Putamen (tissue), 1 donor: ENCODE data around the gene TAF8.

Source experiments
- DNase-seq: peaks from one replicate; pipeline ENCODE4 v3.0.0-alpha.2; 2016; ENCODE audit warnings: low spot score

The TAF8 gene

GRCh38 chr6:42059743-42060142 is 9.4 kb downstream of the TAF8 start:
- no peak for DNase-seq

GRCh38 chr6:42066156-42066675 is 15.9 kb downstream of the TAF8 start:
- DNase-seq, result no peak

DNA sequence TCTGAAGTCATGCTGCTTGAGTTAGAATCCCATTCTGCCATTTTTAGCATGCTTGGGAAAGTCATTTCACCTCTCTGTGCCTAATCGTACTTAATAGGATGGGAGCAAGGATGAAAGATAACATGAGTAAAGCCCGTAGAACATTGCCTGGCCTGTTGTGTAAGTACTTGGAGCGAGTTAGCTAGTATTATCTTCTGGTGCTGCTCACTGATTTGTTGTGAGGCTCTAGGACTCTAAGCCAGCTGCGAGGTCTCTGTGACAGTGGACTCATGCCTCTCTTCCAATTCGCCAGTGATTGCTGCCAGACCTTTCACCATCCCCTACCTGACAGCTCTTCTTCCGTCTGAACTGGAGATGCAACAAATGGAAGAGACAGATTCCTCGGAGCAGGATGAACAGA is 17.8 kb downstream of the TAF8 start:
- no peak for DNase-seq

- no peak for DNase-seq
Measured at GRCh38 chr6:42068872-42069522, 18.7 kb downstream of the TAF8 start.

DNA sequence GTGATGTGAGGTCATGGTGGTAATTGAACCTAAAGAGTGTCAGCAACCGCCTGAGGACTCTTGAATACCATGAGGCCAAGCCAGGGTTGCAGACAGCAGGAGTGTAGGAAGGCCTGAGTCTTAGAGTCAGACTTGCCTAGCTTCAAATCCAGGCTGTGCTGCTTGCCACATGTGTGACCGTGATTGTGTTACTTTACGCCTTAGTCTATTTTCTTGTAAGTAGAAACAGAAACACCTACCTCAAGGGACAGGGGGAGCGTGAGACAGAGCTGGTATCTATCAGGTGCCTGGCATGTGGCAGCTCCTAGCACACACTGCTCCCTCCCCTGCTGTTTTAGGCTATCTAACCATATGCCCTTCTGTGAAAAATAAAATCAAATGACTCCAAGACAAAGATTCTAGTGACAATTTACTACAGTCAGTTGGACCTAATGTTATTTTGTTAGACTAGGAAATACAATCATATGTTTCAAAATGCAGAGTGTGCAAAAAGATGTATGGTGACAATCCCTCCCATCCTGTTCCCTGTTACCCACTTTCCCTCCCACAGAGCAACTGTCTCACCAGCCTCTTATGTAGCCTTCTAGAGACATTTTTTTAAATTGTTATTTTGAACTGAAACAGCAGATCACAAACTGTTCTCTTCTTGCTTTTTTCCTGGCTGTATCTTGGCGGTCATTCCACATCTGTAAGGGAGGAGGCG is 21.7 kb downstream of the TAF8 start:
- DNase-seq, result no peak

- DNase-seq, result no peak
Measured at GRCh38 chr6:42073287-42073686, 23.0 kb downstream of the TAF8 start.

DNA sequence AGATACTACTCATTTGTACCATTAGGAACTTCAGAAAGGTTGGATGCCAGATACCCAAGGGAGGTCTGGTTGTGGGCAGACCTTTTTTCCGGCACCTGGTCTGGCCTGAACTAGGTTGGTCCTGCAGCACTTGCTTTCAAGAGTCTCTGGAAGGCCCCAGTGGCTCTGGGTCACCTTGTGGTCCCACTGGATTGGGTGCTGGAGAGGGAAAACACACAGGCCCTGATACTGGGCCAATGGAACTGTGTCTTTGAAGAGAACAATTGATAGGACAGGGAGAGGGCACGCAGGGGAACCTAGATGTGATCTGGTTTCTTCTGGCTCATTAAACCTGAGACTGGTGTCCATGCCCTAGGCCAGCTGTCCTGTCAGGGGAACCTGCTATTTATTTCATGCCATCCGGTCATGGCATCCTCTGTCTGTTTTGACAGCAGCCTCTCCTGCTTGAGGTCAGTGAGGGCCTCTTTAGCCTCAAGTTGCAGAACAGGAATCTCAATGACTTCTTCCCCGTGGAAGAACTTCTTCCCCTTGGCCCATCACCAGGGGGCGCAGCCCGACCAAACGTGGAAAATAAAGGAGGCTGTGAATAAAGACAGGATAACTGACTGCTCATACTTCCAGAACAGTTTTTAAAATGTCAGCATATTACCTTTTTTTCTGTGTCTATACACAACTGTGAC is 25.0 kb downstream of the TAF8 start:
- DNase-seq, result no peak

GRCh38 chr6:42078386-42078785 is 28.1 kb downstream of the TAF8 start:
- no peak for DNase-seq

GRCh38 chr6:42079941-42080464 is 29.7 kb downstream of the TAF8 start:
- DNase-seq, result no peak

GRCh38 chr6:42083530-42083929 is 33.2 kb downstream of the TAF8 start:
- DNase-seq, result no peak

- DNase-seq, result no peak
Measured at GRCh38 chr6:42084889-42085288, 34.6 kb downstream of the TAF8 start.

DNA sequence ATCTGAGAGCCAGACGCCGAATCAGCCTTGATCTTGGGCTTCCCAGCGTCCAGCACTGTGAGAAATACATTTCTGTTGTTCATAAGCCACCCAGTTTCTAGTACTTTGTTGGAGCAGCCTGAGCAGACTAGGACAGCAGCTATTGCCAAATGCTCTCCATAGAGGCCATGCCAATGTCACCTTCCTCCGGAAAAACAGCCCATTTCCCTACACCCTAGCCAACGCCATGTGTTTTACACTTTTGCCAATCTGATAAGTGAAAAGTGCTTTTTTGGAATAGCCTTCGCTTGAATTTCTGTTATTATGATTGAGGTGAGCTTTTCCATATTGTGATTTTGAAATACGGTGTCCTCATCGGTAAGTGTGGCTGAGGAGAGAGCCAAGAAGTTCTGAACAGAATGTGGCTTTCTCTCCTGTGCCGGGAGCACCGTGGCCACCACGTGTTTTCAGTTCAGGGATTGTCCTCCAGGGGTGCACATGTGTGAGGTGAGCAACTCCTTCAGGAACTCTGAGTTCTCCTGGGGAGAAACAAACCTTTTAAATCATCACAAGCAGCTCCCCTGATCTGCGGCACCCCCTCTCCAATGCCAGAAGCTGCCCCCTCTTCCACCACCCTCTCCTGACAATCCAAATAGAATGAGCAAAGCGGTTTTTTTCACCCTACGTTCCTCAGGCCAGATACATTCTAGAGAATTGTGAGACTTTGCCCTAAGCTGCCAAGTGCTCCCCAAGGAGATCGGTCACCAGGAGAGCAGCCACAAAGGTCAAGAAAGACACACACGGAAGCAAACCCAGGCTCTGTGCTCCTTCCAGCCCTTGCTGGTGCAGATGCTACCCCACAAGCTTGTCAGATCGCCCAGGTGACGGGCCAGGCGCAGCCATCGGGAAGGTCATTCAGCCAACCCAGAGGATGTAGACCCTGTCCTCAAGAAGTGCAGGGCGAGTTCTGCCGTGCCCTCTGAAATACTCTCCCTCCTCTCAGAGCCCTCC is 36.0 kb downstream of the TAF8 start:
- DNase-seq, result no peak

GRCh38 chr6:42088101-42088591 is 37.8 kb downstream of the TAF8 start:
- DNase-seq, result no peak

GRCh38 chr6:42090819-42091717 is 40.7 kb downstream of the TAF8 start:
- no peak for DNase-seq

GRCh38 chr6:42091718-42092023 is 41.3 kb downstream of the TAF8 start:
- DNase-seq, result no peak

DNA sequence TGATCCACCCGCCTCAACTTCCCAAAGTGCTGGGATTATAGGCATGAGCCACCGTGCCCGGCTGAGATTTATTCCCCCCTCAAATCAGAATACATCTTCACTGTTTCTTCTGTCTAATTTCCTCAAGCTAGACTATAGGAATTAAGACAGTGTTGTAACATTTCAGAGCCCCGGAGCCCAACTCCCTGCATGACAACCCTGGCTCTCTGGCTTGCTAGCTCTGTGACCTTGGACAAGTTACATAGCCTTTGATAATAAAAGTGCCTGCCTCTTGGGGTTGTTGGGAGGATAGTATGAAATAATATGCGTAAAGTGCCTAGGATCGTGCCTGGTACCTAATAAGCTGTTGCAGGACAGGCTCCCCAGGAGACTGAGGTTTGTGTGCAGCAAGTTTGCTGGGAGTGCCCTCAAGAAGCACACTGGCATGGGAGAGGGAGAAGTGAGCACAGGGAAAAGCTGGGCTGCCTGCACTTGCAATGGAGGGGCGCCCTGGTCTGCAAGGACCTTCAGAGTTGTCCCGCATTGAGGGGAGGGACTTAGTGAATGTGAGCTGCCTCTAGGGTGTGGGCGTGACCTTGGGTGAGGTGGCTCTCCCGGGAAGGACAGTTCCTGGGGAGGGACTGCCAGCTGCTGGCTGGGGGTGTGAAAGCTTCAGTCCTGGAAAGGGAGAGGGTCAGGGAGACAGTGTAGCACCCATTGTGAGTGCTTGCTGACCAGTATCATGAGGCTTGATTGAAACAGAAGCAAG is 43.4 kb downstream of the TAF8 start:
- no peak for DNase-seq

GRCh38 chr6:42095094-42095493 is 44.8 kb downstream of the TAF8 start:
- DNase-seq, result no peak

- DNase-seq, result no peak
Measured at GRCh38 chr6:42095776-42096541, 45.6 kb downstream of the TAF8 start.
